ENCODE measurements around the gene UGT1A10. TPM values are rescaled to one million over a fixed set of nuclear protein-coding genes. Genes with fewer than 3 reads are reported as not detected.

UGT1A10 gene
- total RNA-seq, 1 experiment from 2014 or later: not detected

DNA sequence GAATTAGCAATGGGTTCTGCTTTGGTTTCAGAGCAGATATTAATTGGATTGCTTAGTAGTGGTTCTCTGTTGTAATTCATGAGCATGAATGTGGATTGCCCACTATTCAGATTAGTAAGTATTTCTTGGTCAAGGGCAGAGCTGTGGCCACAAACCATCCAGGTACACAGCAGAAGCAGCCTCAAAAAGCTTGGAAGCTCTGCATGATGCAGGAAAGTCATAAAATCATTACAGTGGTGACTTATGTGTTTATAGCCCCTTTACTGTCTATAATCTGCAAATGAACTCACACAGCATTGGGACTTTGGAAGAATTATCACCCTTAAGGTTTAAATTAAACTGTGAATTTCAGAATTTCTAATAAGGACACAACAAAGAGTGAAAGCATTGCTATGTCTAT, 121.9 kb downstream of the UGT1A10 start:
- intact Hi-C loops (cut with micrococcal nuclease): no loop called here
- BruUV-seq (replicated peaks): no TSS peak
- DNase-seq (ENCODE audit: low read depth, low spot score) (no peak), ATAC-seq (no peak)
- no peaks in the 10 kb centered on the region for H3K9me3 ChIP-seq (ENCODE audit: control insufficient read depth in 1 of 2, insufficient read depth in 1 of 2, low read depth in 1 of 2, low read length in 2 of 2)
- ChIA-PET CTCF (no interaction called here), RAD21 (ENCODE audit: low non-redundant PET in 1 of 2, low total read pairs in 2 of 2, uncharacterized antibody in 2 of 2, unreplicated experiment in 2 of 2) (no interaction called here), POLR2A (no interaction called here)
- H3K4me3 ChIP-seq (replicated peaks in 1 of 2; ENCODE audit: low read depth in 1 of 2, low read length in 2 of 2): no peak overlapping the region
- no peaks in the 10 kb centered on the region for H3K36me3 ChIP-seq (ENCODE audit: control insufficient read depth in 1 of 2, insufficient read depth in 2 of 2, low read length in 2 of 2)
- no peak overlapping the region for H3K27ac ChIP-seq (ENCODE audit: low read depth, low read length)
- TF ChIP-seq TCF7L2 (IDR thresholded peaks at IDR 0.05; ENCODE audit: borderline replicate concordance, extremely low read depth, insufficient read depth, insufficient read length) (no peak), EZH2 (IDR thresholded peaks at IDR 0.05) (no peak), EZH2phosphoT487 (IDR thresholded peaks at IDR 0.05; ENCODE audit: borderline replicate concordance) (no peak), ELF1 (IDR thresholded peaks at IDR 0.05; ENCODE audit: borderline replicate concordance, low read depth) (no peak), FOSL1 (IDR thresholded peaks at IDR 0.05; ENCODE audit: low read depth) (no peak)
- TF ChIP-seq, protein P1, sequence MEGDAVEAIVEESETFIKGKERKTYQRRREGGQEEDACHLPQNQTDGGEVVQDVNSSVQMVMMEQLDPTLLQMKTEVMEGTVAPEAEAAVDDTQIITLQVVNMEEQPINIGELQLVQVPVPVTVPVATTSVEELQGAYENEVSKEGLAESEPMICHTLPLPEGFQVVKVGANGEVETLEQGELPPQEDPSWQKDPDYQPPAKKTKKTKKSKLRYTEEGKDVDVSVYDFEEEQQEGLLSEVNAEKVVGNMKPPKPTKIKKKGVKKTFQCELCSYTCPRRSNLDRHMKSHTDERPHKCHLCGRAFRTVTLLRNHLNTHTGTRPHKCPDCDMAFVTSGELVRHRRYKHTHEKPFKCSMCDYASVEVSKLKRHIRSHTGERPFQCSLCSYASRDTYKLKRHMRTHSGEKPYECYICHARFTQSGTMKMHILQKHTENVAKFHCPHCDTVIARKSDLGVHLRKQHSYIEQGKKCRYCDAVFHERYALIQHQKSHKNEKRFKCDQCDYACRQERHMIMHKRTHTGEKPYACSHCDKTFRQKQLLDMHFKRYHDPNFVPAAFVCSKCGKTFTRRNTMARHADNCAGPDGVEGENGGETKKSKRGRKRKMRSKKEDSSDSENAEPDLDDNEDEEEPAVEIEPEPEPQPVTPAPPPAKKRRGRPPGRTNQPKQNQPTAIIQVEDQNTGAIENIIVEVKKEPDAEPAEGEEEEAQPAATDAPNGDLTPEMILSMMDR (IDR thresholded peaks at IDR 0.05 in 2 of 3, conservative IDR thresholded peaks at IDR 0.05 in 1 of 3; ENCODE audit: borderline replicate concordance in 1 of 3, insufficient read depth in 1 of 3, low read depth in 2 of 3, low read length in 2 of 3): no peak
- H3K4me1 ChIP-seq (ENCODE audit: control insufficient read depth in 1 of 2, insufficient read depth in 2 of 2, low read length in 2 of 2): no peaks in the 10 kb centered on the region
- no peak overlapping the region for H2AFZ ChIP-seq (ENCODE audit: low read depth, low read length, poor library complexity, severe bottlenecking)
- no peak overlapping the region for H3K9ac ChIP-seq (ENCODE audit: low read length)
- H3K9me2 ChIP-seq (ENCODE audit: insufficient read depth): no peaks in the 10 kb centered on the region
- no peaks in the 10 kb centered on the region for H4K20me1 ChIP-seq (ENCODE audit: insufficient read depth)
- H3K79me2 ChIP-seq (ENCODE audit: insufficient read depth, low read length): no peaks in the 10 kb centered on the region
- H3K27me3 ChIP-seq (ENCODE audit: insufficient read depth, low read length): no peaks in the 10 kb centered on the region
- no peak overlapping the region for H3K4me2 ChIP-seq (ENCODE audit: low read length)

- TF ChIP-seq ELF1 (IDR thresholded peaks at IDR 0.05; ENCODE audit: borderline replicate concordance, low read depth): no peak
- Histone ChIP-seq H2AFZ (ENCODE audit: low read depth, low read length, poor library complexity, severe bottlenecking) (no peak overlapping the region), H3K4me1 (ENCODE audit: control insufficient read depth in 1 of 2, insufficient read depth in 2 of 2, low read length in 2 of 2) (no peaks in the 10 kb centered on the region), H3K27ac (ENCODE audit: low read depth, low read length) (no peak overlapping the region), H3K79me2 (ENCODE audit: insufficient read depth, low read length) (no peaks in the 10 kb centered on the region), H3K27me3 (ENCODE audit: insufficient read depth, low read length) (no peaks in the 10 kb centered on the region), H3K9me2 (ENCODE audit: insufficient read depth) (no peaks in the 10 kb centered on the region), H4K20me1 (ENCODE audit: insufficient read depth) (no peaks in the 10 kb centered on the region), H3K4me3 (replicated peaks in 1 of 2; ENCODE audit: low read depth in 1 of 2, low read length in 2 of 2) (no peak overlapping the region), H3K36me3 (ENCODE audit: control insufficient read depth in 1 of 2, insufficient read depth in 2 of 2, low read length in 2 of 2) (no peaks in the 10 kb centered on the region), H3K9me3 (ENCODE audit: control insufficient read depth in 1 of 2, insufficient read depth in 1 of 2, low read depth in 1 of 2, low read length in 2 of 2) (no peaks in the 10 kb centered on the region), H3K4me2 (ENCODE audit: low read length) (no peak overlapping the region), H3K9ac (ENCODE audit: low read length) (no peak overlapping the region)
- DNase-seq (ENCODE audit: low read depth, low spot score) (no peak), ATAC-seq (no peak)
- BruUV-seq (replicated peaks): no TSS peak
- ChIA-PET RAD21 (ENCODE audit: low non-redundant PET in 1 of 2, low total read pairs in 2 of 2, uncharacterized antibody in 2 of 2, unreplicated experiment in 2 of 2) (no interaction called here), CTCF (no interaction called here), POLR2A (no interaction called here)
- intact Hi-C loops (cut with micrococcal nuclease): no loop called here
Measured at GRCh38 chr2:233758849-233759248, 122.6 kb downstream of the UGT1A10 start.

Data from HCT116 (cell line).